Measurements from ENCODE around the gene LRMDA.
A peak's percentile ranks its signal among the peaks of the same experiment; 100 is the strongest.

The LRMDA gene

DNA sequence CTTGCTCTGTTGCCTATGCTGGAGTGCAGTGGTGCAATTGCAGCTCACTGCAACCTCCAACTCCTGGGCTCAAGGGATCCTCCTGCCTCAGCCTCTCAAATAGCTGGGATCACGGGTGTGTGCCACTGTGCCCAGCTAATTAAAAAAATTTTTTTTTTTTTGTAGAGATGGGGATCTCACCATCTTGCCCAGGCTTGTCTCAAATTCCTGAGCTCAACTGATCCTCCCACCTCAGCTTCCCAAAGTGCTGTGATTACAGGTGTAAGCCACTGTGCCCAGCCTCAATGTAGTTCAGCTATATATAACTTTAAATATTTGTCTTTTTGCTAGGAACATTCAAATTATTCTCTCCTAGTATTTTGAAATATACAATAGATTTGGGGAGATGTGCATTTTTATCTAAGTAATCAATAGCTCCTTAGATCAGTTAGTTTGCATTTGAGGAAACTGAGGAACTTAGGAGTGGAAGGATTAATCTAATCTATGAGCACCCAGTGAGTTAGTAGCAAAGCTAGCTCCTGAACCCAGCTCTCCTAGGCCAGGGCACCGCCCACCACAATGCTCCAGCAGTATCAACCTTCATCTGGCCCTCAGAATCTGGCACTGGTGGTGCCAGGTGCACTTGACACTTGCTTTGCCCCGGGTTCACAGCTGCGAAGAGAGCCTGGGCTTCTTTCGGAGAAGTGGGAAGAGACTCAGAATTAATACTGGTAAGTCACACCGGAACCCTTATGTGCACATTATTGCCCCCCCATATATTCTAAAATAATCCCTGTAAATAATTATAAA, 5.9 kb upstream of the LRMDA start:
- DNase-seq (ENCODE audit: low spot score), result no peak

DNA sequence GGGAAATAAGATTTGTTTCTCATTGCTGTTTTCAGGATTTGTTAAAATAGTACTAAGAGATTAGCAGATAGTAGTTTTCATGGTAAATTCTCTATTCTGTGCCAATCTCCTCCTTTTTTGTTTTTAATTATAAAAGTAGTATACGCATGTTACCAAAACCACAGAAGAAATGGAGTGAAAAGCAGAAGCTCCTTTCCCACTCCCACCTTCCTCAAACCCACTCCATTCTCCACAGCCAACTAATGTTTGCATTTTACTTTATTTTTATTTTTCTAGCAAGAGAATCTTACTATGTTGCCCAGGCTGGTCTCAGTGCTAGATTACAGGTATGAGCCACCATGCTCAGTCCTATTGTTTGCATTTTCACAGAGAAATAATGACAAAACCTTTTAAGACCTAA, 4.5 kb upstream of the LRMDA start:
- DNase-seq (ENCODE audit: low spot score), result no peak

DNA sequence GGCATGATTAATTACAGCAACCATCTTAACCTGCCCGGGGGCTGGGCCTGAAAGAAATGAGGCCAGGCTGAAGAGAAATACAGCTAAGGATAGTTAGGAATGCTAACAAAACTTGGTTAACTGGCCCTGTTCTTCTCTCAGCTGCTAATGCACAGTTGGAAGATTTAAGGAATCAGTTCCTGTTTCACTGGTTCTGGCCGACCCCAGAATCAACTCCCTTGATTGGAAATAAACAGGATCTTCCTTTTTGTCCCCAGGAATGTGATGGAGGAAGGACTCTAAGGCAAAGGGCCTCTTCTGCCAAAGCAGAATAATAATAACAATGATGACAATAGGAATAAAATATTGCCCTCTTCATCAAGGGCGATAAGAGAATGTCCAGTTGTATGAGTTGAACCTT, 3.5 kb upstream of the LRMDA start:
- no peak for DNase-seq (ENCODE audit: low spot score)

DNA sequence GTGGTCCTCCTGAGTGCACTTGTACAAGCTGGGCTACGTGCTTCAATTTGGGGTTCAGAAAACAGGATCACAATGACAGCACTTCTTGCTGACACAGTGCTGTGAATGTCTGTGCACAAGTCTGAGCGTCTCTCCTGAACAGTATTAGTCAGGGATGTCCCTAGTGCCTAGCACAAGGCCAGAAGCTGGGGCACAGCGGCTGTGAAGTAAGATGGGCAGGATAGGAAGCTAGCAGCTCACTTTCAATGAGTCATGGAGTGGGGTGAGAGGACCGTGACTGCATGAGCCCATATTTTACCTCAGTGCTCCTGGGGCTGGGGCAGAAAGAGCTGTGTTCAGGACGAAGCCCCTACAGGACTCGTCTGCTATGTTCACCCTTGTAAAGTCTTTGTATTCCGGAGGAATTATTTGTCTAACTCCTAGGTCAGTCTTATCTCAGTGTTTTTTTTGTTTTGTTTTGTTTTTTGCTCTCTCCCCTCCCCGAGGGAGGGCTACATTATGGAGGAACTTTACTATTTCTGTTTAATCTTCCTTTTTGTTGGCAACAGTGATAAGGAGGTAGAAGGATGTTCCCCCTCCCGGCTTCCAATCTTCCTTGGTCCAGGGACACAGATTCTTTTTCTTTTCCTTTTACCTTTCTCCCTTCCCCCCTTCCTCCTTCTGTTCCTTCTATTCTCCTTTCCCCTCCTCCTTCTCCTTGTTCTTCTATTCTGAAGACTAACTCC, 2.8 kb upstream of the LRMDA start:
- no peak for DNase-seq (ENCODE audit: low spot score)

DNA sequence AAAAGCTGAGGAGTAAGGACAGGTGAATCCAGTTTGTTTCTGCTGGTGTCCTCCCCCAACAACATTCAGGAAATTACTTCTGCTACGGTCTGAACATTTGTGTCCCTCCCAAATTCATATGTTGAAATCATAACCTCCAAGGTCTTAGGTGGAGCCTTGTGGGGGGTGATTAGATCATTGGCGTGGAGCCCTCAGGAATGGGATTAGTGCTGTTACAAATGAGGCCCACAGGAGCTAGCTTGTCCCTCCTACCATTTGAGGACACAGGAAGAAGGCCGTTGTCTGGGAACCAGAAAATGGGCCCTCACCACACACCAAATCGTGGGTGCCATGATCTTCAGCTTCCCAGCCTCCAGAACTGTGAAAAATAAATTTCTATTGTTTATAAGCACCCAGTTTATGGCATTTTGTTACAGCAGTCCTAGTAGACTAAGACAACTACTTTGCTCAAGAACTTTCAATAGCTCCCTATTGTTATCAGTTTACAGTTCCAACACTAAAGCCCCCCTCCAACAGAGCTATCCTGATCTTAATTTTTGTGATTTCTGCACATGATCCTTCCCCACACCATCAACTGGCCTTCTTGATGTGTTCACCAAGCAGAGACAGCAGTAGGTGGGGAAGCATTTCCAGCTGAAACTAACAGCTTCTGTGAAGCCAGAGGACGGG, 2.1 kb upstream of the LRMDA start:
- DNase-seq (ENCODE audit: low spot score), result no peak

DNA sequence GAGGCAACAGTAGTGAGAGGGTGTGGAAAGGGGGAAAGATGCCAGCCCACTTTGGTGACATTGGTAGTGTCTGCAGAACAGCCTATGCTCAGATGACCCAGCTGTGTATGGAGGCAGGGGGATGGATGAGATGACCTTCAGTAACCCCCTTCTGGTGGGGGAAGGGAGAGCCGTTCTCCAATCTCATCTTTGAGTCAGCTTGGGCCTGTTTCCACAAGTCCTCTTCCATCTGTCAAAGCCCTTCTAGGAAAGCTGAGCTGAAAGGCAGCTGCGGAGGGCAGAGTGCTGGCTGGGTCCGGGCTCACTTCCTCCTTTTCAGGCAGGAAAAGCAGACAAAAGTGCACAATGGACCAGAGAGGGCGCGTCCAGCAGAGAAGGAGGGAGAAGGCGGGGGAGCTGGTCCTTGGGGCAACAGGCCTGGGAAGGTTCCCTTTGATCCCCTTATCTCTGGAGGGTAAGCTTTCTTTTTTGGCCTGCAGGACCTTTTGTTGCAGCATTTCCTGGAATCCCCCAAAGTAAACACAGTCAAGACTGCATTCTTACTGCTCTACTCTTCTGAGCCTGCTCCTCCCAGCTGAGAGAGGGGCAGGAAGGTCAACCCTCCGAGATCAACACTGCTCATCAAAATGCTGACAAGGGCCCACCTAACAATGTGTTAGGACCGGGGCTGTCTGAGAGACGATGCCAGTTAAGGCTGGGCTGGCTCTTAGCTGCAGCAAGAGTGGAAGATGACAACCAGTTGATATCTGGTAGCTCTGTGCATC, 1.2 kb upstream of the LRMDA start:
- DNase-seq (ENCODE audit: low spot score), result peak; percentile 74

DNA sequence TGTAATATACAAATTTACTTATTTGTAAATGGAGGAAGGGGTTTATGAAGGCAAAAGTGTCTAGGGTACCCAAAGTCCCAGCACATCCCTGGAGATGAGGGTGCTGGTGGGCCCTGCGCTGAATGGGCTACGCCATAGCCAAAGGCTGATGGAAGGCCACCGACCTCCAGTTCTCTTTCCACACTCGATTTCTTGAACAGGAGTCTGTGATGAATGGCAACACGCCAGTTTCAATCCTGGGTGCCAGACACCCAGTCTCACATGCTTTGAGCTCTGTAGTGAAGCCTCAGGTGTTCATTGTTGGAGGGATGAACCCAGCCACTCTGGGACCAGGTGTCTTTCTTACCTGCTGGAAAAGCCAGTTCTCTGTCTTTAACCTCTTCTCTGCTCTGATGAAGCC, 752 bp downstream of the LRMDA start:
- DNase-seq (ENCODE audit: low spot score), result no peak

DNA sequence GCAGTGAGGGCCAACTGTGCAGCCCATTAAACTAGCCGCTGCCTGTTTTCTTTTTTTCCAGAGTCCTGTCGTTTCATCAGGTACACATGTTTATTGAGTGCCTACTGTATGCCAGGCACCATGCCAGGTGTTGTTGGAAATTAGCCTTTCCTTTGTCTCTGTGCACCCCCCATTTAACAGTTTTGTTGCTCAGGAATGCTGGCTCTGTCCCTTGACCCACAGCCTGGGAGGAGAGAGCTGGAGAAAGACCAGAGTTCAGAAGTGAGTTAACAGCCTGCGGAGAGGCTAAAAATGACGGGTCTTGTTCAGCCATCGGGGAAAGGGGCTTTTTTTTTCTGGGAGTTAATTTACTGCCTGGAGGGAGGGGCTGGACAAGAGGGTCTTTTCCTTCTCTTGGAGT, 1.3 kb downstream of the LRMDA start:
- DNase-seq (ENCODE audit: low spot score), result no peak

DNA sequence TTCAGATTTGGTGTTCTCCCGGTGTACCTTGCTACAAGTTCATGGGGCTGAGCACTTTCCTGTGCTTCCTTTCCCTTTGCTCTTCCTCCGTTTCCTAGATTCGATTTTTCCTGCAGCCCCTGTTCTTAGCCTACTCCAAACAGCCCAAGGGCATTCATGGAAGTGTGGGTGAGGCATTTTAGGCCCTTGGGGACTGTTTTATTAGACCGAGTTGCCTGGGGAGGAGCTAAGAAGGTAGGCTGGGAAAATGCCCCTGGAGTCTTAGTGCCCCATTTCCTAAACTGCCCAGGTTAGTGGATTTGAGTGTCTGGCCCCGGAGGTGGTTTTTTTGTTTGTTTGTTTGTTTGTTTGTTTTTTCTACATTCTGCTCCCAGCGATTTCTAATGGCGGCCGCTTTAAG, 1.8 kb downstream of the LRMDA start:
- DNase-seq (ENCODE audit: low spot score), result no peak

DNA sequence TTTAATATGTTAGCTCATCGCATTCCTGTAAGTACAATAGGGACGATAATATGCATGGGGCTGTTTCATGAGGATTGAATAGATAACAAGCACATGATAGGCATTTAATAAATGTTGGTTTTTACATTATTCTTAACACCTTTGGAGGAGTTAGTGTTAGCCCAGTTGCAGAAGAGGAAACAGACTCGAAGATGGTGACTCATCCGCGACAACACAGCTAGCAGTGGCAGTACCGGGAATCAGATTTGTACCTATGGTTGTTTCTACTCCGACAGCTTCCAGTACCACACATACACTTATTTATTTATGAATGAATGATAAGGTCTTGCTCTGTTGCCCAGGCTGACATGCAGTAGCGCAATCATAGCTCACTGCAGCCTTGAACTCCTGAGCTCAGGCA, 2.9 kb downstream of the LRMDA start:
- DNase-seq (ENCODE audit: low spot score), result no peak

DNA sequence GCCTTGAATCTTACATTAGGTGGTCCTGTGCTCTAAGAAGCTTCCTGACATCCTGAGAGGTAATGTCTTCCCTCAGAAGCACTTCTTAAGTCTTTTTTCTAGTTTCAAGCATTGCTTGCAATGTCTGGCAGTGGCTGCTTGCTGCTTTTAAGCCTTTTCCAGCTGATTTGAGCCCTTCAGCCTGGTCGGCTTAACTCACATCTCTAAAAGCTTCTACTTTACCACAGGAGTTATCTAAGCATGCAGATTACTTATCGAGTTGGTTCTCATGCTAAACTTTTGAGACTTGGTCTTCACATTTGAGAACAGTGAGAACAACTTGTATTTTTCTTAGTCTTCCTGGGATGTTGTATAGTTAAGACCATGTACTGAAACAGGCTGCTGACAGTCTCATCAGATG, 3.9 kb downstream of the LRMDA start:
- no peak for DNase-seq (ENCODE audit: low spot score)

DNA sequence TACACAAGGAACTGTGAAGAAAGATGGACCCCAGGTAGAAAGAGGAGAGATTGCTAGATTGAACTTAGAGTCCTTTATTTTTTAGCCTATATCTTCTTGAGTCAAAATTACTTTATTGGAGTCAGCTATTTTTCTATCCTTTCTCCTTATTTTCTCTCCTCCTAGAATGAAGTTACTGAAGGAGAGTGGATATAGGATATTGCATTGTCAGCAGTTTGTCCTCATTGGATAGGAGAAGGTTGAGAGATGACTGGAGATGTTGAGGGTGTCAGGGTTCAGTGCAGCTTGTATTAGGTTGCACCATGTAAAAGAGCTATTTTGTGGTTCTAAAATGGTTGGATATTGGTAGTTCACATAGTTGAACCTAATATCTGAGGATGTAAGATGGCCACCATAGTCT, 5.5 kb downstream of the LRMDA start:
- DNase-seq (ENCODE audit: low spot score), result no peak

DNA sequence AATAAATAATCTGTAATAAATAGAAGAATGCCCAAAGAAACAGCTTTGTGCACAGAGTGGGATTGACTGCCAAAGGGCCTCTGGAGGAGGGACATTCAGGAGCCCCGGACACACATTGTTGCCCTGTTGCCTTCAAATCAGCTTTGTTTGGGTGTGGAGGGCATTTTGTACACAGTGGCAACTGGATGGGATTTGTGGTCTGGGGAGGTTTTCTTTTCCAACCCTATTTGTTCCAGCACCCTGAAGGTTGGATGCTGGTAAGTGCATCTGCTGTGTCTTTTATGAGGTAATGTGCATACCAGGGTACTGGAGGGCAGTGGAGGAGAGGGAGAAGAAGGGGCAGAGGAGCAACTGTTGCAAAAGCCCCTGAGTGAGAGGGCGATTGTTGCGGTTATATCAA, 6.3 kb downstream of the LRMDA start:
- DNase-seq (ENCODE audit: low spot score), result no peak

DNA sequence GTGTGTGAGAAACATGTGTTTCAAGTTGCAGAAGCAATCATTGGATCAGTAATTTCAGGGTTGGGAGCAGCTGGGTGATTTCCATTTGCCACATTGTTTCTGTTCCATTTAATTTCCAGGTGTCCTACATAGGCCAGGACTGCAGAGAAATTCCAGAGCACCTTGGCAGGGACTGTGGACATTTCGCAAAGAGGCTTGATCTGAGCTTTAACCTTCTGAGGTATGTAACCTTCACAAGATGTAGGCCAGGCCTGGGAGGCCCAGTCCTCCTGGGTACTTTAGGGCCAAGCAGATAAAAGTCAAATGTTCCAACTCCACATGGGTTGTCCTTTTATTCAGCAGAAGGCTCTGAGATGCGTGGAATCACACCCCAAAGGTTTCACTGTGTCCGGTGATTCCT, 6.9 kb downstream of the LRMDA start:
- DNase-seq (ENCODE audit: low spot score), result no peak

DNA sequence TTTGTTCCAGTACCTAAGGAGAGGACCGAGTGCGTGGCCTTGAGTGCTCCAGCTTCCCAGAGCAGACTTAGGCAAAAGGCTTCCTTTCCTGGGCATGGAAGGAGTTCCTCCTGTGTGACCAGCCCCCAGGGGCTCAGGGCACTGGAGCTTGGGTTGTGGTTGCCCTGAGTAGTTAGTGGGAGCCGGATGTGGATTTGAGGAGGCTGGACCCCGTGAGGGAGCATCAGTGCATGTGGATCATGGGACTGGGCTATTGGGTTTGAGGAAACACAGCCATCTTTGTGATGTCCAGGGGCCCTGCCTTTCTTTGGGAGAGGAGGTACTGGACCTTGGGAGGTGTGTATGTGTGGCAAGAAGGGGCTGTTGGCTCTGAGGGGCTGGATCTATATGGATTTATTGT, 8.4 kb downstream of the LRMDA start:
- DNase-seq (ENCODE audit: low spot score), result no peak

DNA sequence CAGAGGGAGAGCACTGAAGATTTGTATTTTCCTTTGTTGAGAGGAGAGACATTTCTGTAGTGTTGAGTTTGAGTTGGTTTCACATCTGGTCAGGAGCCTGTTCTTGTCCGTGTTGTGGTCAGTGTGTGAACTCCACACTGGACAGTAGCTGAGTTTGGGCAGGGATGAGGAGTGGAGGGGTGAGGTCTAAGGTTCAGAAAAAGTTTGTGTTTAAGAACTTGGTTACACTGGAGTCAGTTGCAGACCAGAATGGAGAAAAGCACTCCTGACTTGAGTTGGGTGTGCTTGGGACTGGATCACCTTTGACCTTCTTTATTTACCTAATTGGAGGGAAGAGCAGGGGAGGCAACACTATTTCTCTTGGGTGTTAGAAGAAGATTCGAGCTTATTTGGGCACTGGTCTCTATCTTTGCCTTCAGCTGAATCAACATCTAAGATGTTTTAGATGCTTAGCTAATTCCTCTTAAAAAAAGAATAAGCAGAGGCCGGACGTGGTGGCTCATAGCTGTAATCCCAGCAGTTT, 8.9 kb downstream of the LRMDA start:
- DNase-seq (ENCODE audit: low spot score), result no peak

DNA sequence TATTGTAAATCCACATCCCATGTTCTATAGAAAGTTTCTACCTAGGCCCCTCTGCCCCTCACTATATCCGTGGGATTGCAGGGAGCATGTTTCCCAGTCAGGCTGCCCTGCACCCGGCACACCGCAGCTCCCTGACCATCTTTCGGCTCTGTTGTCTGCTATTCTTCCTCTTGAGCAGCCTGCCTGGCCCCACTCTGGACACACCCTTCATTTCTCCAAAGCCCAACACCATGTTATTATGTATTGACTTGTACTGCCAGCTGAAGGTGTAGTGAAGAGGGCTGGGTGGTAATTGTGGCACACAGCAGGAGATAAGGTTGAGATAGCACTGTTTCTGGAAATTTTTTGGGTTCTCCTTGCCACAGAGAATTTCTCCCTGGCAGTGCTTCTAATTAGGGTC, 9.8 kb downstream of the LRMDA start:
- no peak for DNase-seq (ENCODE audit: low spot score)

DNA sequence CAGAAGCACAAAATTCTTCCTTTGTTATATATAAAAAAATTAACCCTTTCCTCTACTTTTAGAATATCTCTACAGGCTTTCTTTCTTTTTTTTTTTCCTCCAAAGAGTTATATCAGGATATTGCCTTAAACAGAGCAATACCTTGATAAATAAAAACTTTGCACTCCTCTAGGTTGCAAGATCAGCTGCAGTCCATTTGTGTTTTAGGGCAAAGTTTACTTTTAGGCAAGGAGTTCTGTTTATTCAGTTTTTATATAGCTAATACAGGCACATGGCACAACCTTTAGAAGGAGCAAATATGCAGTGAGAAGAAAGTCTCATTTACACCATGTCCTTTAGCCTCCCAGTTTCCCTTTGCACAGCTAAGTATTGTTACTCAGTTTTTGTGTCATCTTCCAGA, 10.3 kb downstream of the LRMDA start:
- DNase-seq (ENCODE audit: low spot score), result no peak

DNA sequence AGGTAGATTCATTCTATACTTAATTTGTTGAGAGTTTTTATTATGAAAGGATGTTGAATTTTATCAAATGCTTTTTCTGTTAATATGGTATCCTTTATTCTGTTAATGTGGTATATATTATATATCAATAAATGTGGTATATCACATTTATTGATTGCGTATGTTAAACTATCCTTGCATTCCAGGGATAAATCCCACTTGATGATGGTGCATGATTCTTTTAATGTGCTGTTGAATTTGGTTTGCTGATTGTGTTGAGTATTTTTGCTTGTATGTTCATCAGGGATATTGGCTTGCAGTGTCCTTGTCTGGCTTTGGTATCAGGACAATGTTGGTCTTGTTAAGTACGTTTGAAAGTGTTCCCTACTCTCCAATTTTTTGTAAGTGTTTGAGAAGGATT, 11.9 kb downstream of the LRMDA start:
- DNase-seq (ENCODE audit: low spot score), result no peak

DNA sequence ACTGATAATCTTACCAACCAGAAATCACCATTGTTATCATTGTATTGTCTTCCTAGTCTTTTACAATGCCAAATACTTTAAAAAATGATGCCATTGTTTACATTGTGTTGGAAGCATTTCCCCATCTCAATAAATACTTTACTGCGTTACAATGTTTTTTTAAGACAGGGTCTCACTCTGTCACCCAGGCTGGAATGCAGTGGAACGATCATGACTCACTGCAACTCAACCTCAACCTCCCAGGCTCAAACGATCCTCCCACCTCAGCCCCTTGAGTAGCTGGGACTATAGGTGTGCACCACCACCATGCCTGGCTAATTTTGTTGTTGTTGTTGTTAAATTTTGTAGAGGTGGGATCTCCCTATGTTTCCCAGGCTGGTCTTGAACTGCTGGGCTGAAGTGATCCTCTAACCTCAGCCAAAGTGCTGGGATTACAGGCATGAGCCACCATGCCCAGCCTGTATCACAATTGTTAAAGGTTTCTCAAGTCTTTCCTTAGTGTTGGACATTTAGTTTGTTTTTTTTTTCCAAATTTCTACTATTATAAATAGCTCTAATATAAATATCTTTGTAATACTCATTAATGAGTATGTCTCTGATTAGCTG, 13.5 kb downstream of the LRMDA start:
- no peak for DNase-seq (ENCODE audit: low spot score)

DNA sequence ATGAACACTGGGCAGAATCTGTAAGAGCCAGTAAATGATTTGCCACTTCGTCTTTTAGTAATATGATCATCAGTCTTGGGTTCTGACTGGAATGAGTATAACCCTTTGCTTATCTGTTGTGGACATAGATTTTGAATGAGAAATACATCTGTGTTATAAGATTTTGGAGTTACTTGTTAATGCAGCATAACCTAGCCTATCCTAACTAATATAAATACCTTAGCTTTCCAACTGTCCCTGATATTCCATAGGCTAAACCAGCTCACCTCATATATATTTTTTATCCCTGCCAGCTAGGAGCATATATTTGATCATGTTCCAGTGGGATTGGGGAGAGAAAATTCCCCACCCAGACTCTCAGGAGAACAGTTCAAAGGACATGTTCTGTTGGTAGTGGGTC, 15.1 kb downstream of the LRMDA start:
- no peak for DNase-seq (ENCODE audit: low spot score)

DNA sequence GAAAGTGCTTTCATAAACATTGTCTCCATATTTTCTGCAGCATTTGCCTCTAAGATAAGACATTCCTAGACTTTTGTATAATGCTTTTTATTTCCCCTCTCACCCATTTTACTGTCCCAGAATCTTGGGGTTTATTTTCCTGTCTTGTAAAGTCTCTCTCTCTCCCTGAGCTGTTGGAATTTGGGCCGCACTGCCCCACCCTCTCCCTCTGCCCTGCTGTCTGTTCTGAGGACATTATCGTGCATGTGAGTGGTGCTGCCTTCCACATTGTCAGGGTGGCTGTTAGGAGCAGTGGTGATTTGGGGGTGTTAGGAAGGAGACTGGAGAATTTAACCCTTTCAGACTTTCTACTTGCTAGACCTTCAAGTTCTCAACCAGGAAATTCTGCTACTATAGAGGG, 16.7 kb downstream of the LRMDA start:
- no peak for DNase-seq (ENCODE audit: low spot score)

Data from iPS-NIHi11 (cell line).